Measurements from ENCODE around the gene ADA.

ADA gene

DNA sequence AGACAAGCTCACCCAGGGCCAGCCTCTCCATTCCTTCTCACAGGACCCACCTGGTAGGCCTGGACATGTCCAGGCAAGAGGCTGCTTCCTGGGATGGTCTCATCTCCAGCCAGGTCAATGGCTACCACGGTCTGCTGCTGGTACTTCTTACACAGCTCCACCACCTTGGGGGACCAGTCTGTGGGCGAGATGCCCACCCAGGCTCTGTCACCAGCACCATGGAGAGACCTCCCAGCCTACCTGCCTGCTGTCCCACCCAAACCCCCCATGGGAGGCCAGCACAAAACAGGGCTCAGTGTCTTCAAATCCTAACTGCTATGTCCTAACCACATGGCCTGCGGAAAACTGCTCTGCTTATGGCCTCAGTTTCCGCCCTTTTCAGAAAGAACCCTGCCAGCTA, 27.3 kb downstream of the ADA start:
- TF ChIP-seq, protein P1, sequence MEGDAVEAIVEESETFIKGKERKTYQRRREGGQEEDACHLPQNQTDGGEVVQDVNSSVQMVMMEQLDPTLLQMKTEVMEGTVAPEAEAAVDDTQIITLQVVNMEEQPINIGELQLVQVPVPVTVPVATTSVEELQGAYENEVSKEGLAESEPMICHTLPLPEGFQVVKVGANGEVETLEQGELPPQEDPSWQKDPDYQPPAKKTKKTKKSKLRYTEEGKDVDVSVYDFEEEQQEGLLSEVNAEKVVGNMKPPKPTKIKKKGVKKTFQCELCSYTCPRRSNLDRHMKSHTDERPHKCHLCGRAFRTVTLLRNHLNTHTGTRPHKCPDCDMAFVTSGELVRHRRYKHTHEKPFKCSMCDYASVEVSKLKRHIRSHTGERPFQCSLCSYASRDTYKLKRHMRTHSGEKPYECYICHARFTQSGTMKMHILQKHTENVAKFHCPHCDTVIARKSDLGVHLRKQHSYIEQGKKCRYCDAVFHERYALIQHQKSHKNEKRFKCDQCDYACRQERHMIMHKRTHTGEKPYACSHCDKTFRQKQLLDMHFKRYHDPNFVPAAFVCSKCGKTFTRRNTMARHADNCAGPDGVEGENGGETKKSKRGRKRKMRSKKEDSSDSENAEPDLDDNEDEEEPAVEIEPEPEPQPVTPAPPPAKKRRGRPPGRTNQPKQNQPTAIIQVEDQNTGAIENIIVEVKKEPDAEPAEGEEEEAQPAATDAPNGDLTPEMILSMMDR (conservative IDR thresholded peaks at IDR 0.05; ENCODE audit: low read length): no peak
- TF ChIP-seq EZH2phosphoT487 (IDR thresholded peaks at IDR 0.05; ENCODE audit: borderline replicate concordance): no peak
- Histone ChIP-seq H3K9me3 (ENCODE audit: insufficient read depth, low read depth, low read length) (no peaks in the 10 kb centered on the region), H3K4me3 (ENCODE audit: low read length, poor library complexity, severe bottlenecking) (no peak overlapping the region), H3K9ac (ENCODE audit: low read depth, low read length, poor library complexity, severe bottlenecking) (no peak overlapping the region), H3F3A (ENCODE audit: low read depth) (no peaks in the 10 kb centered on the region), H3K27me3 (ENCODE audit: insufficient read depth, low read length, poor library complexity, severe bottlenecking) (no peaks in the 10 kb centered on the region), H3K9me2 (replicated peaks; ENCODE audit: low read depth, low read length) (no peaks in the 10 kb centered on the region), H3K4me1 (ENCODE audit: insufficient read depth, low read length, poor library complexity, severe bottlenecking) (no peaks in the 10 kb centered on the region), H3K79me2 (ENCODE audit: insufficient read depth, low read length) (no peaks in the 10 kb centered on the region), H3K4me2 (ENCODE audit: low read depth, low read length, poor library complexity, severe bottlenecking) (no peak overlapping the region), H3K36me3 (ENCODE audit: insufficient read depth, low read length) (peaks cover 93% of the 10 kb centered on the region), H4K20me1 (ENCODE audit: insufficient read depth, low read length, poor library complexity, severe bottlenecking) (no peaks in the 10 kb centered on the region), H2AFZ (ENCODE audit: low read length) (no peak overlapping the region)

DNA sequence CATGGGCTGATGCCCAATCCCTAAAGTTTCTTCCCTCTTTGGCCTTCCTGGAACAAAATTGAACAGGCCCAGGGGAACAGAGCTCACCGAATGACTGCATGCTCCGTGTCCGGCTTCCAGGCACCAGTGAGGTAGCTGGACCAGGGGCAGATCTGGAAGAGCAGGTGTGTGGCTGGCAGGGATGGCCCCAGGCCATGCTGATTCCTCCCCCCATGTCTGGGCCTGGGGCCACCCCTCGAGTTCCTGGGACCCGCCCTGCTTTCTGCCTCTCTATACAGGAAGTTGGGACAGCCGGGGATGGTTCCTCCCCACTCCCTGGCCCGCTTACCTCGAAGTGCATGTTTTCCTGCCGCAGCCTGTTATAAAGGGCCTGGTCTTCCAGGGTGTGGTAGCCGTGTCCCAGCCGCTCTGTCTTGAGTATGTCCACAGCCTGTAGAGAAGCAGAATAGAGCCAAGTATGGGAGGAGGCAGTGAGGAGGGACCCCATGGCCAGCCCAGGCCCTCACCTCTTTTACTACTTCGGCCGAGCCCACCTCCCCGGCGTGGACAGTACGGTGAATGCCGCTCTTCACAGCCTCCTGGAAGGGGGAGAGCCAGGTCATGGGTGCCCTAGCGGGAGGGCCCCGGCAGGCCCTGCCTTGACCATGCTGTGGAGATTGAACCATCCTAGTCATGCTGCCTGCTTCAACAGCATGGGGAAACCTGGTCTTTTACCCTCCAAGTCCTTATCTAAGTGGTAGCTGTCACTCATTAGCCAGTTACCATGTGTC, 28.8 kb downstream of the ADA start:
- no peaks in the 10 kb centered on the region for H3K79me2 ChIP-seq (ENCODE audit: insufficient read depth, low read length)
- H3F3A ChIP-seq (ENCODE audit: low read depth): no peaks in the 10 kb centered on the region
- no peaks in the 10 kb centered on the region for H3K4me1 ChIP-seq (ENCODE audit: insufficient read depth, low read length, poor library complexity, severe bottlenecking)
- H3K9me2 ChIP-seq (replicated peaks; ENCODE audit: low read depth, low read length): no peaks in the 10 kb centered on the region
- no peaks in the 10 kb centered on the region for H4K20me1 ChIP-seq (ENCODE audit: insufficient read depth, low read length, poor library complexity, severe bottlenecking)
- peaks cover 96% of the 10 kb centered on the region for H3K36me3 ChIP-seq (ENCODE audit: insufficient read depth, low read length)
- no peak overlapping the region for H3K4me3 ChIP-seq (ENCODE audit: low read length, poor library complexity, severe bottlenecking)
- no peaks in the 10 kb centered on the region for H3K27me3 ChIP-seq (ENCODE audit: insufficient read depth, low read length, poor library complexity, severe bottlenecking)
- no peak for TF ChIP-seq EZH2phosphoT487 (IDR thresholded peaks at IDR 0.05; ENCODE audit: borderline replicate concordance)
- TF ChIP-seq, protein P1 (conservative IDR thresholded peaks at IDR 0.05; ENCODE audit: low read length): no peak
- no peak overlapping the region for H2AFZ ChIP-seq (ENCODE audit: low read length)
- no peak overlapping the region for H3K4me2 ChIP-seq (ENCODE audit: low read depth, low read length, poor library complexity, severe bottlenecking)
- H3K9me3 ChIP-seq (ENCODE audit: insufficient read depth, low read depth, low read length): no peaks in the 10 kb centered on the region
- no peak overlapping the region for H3K9ac ChIP-seq (ENCODE audit: low read depth, low read length, poor library complexity, severe bottlenecking)

DNA sequence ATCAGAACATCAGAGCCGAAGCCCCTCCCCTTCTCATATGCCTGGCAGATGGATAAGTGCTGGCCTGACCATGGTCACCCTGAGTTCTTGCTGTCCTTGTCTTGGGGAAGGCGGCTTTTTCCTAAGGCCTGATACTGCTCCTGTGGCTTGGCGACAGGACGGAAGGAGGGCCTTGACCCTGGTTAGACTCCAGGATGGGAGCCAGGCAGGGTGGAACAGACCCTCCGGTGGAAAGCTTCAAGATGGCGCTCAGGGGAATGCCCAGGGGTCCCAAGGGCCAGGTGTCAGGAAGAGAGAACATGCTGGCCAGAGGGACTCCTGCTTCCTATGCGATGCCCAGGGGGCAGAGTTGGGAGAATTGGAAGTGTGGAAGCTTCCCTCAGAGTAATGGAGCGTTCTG, 29.6 kb downstream of the ADA start:
- H2AFZ ChIP-seq (ENCODE audit: low read length): no peak overlapping the region
- H3K4me2 ChIP-seq (ENCODE audit: low read depth, low read length, poor library complexity, severe bottlenecking): no peak overlapping the region
- H3K4me3 ChIP-seq (ENCODE audit: low read length, poor library complexity, severe bottlenecking): no peak overlapping the region
- peaks cover 96% of the 10 kb centered on the region for H3K36me3 ChIP-seq (ENCODE audit: insufficient read depth, low read length)
- H3K27me3 ChIP-seq (ENCODE audit: insufficient read depth, low read length, poor library complexity, severe bottlenecking): no peaks in the 10 kb centered on the region
- no peaks in the 10 kb centered on the region for H3F3A ChIP-seq (ENCODE audit: low read depth)
- no peaks in the 10 kb centered on the region for H3K9me3 ChIP-seq (ENCODE audit: insufficient read depth, low read depth, low read length)
- H3K9me2 ChIP-seq (replicated peaks; ENCODE audit: low read depth, low read length): no peaks in the 10 kb centered on the region
- no peaks in the 10 kb centered on the region for H4K20me1 ChIP-seq (ENCODE audit: insufficient read depth, low read length, poor library complexity, severe bottlenecking)
- H3K79me2 ChIP-seq (ENCODE audit: insufficient read depth, low read length): no peaks in the 10 kb centered on the region
- no peak for TF ChIP-seq EZH2phosphoT487 (IDR thresholded peaks at IDR 0.05; ENCODE audit: borderline replicate concordance)
- TF ChIP-seq, protein P1 (conservative IDR thresholded peaks at IDR 0.05; ENCODE audit: low read length): no peak
- H3K4me1 ChIP-seq (ENCODE audit: insufficient read depth, low read length, poor library complexity, severe bottlenecking): no peaks in the 10 kb centered on the region
- H3K9ac ChIP-seq (ENCODE audit: low read depth, low read length, poor library complexity, severe bottlenecking): no peak overlapping the region
